ENCODE data around the gene PANK4. TPM values are rescaled to one million over a fixed set of nuclear protein-coding genes. Genes with fewer than 3 reads are reported as not detected.

Gene PANK4
- total RNA-seq, 1 experiment from 2014 or later: 32.2 TPM

- Histone ChIP-seq H2BK20ac (ENCODE audit: low read depth, low read length, poor library complexity, severe bottlenecking) (no peak overlapping the region), H4K5ac (ENCODE audit: insufficient read length, low read depth, low read length) (no peak overlapping the region), H3K4me2 (ENCODE audit: insufficient read depth, insufficient read length, low read length) (no peak overlapping the region), H3K4me1 (ENCODE audit: insufficient read depth, low read length) (no peaks in the 10 kb centered on the region), H3K23ac (ENCODE audit: insufficient read length, low read depth, low read length) (no peak overlapping the region), H3K27ac (ENCODE audit: insufficient read length, low read depth, low read length) (no peak overlapping the region), H2AK5ac (ENCODE audit: insufficient read length, low read length) (no peak overlapping the region), H3K9me3 (ENCODE audit: control insufficient read depth, low read depth, low read length) (no peaks in the 10 kb centered on the region), H2AFZ (ENCODE audit: low read length) (no peak overlapping the region), H3K23me2 (ENCODE audit: insufficient read length, low read depth, low read length, poor library complexity, severe bottlenecking) (no peaks in the 10 kb centered on the region), H3K4ac (ENCODE audit: low read depth, low read length) (no peak overlapping the region), H3K14ac (ENCODE audit: insufficient read depth, low read length) (no peak overlapping the region), H4K91ac (ENCODE audit: insufficient read length, low read depth, low read length) (no peak overlapping the region), H4K20me1 (ENCODE audit: control insufficient read depth, insufficient read depth, insufficient read length) (no peaks in the 10 kb centered on the region), H3K79me1 (ENCODE audit: insufficient read depth, low read depth, low read length, poor library complexity, severe bottlenecking) (no peaks in the 10 kb centered on the region), H4K8ac (replicated peaks; ENCODE audit: insufficient read length, low read depth, low read length) (no peak overlapping the region), H3K56ac (ENCODE audit: insufficient read length, low read depth, low read length) (no peak overlapping the region), H2BK12ac (ENCODE audit: insufficient read length, low read depth, low read length) (no peak overlapping the region), H3T11ph (ENCODE audit: low read length) (no peak overlapping the region), H3K9ac (ENCODE audit: extremely low read depth, insufficient read length, low read length) (no peak overlapping the region), H2BK5ac (ENCODE audit: insufficient read length, low read length) (no peak overlapping the region), H3K18ac (ENCODE audit: insufficient read length, low read depth, low read length) (no peak overlapping the region), H3K79me2 (ENCODE audit: insufficient read depth, low read length) (no peaks in the 10 kb centered on the region), H2BK120ac (ENCODE audit: low read depth, low read length, poor library complexity, severe bottlenecking) (no peak overlapping the region), H3K27me3 (ENCODE audit: insufficient read depth, low read length) (no peaks in the 10 kb centered on the region), H2BK15ac (ENCODE audit: low read depth, low read length) (no peak overlapping the region)
- WGBS (ENCODE audit: extremely low coverage, insufficient read length, low lambda C conversion rate): no CpG with 5 or more reads among the region's 2 CpGs
- Mint-ChIP-seq H3K27me3 (ENCODE audit: low read depth) (peaks cover 39% of the 10 kb centered on the region), H3K27ac (no peak overlapping the region; a peak in 1 of 7 replicates), H3K4me1 (0 out of 4 replicates have a peak, but pooled peaks cover 0 to 3% of the 10 kb centered on the region in 2 experiments), H3K4me3 (no peak overlapping the region; a peak in 1 of 5 replicates), H3K36me3 (ENCODE audit: insufficient read depth in 1 of 3, low read depth in 3 of 3) (0 out of 7 replicates have a peak, but pooled peaks cover 0 to 8% (median 0%) of the 10 kb centered on the region in 3 experiments), H3K9me3 (peaks cover 14 to 16% of the 10 kb centered on the region in 2 experiments)
- DNase-seq: no peak
- no peak for TF ChIP-seq CTCF (conservative IDR thresholded peaks at IDR 0.05)
Observed at GRCh38 chr1:2488688-2489087, 37.7 kb downstream of the PANK4 start.
